Measurements from ENCODE around the gene PPT2. TPM values are rescaled to one million over a fixed set of nuclear protein-coding genes. Genes with fewer than 3 reads are reported as not detected.

Gene PPT2
- total RNA-seq, 4 donors from 2014 or later: 13.1 to 80.0 (median 28.1) TPM

DNA sequence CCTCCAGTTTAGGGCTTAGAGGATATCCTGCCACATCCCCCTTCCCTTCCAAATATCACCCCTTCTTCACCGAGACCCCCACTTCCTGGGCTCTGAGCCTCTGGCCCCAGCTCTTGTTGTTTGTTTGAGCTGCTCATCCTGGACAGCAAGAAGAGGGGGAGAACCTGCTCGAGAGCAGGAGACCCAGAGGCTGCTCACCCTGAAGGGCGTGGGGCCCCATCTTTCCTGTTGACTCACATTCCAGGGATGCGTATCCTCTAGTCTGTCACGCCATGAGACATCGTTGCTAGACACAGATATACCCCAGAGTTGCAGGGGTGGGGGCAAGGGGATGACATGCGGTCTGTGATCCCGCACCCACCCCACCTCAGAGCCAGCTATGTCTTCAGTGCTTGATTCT lies 39.1 kb upstream of the PPT2 start:
- H3K4me3 ChIP-seq: no peak overlapping the region
- in situ Hi-C loops (cut with MboI; ENCODE audit: low pct_ligation_motif_present in 1 of 4, low pct_unique_long_range_greater_than_20kb in 1 of 4, low sequenced_read_pairs in 3 of 4): no loop called here
- peak overlapping the region; percentile 50 to 78 (median 62) for H3K27ac ChIP-seq
- WGBS, 2 donors (ENCODE audit: low coverage in 1 of 2): 55 to 87% methylated on average over 2 to 7 of the region's 8 CpGs
- DNase-seq: no peak
- H3K9me3 ChIP-seq: no peaks in the 10 kb centered on the region
- TF ChIP-seq POLR2AphosphoS5 (IDR thresholded peaks at IDR 0.05) (no peak), POLR2A (IDR thresholded peaks at IDR 0.05) (no peak), EP300 (IDR thresholded peaks at IDR 0.05; ENCODE audit: low read depth) (no peak)
- TF ChIP-seq, protein P1, sequence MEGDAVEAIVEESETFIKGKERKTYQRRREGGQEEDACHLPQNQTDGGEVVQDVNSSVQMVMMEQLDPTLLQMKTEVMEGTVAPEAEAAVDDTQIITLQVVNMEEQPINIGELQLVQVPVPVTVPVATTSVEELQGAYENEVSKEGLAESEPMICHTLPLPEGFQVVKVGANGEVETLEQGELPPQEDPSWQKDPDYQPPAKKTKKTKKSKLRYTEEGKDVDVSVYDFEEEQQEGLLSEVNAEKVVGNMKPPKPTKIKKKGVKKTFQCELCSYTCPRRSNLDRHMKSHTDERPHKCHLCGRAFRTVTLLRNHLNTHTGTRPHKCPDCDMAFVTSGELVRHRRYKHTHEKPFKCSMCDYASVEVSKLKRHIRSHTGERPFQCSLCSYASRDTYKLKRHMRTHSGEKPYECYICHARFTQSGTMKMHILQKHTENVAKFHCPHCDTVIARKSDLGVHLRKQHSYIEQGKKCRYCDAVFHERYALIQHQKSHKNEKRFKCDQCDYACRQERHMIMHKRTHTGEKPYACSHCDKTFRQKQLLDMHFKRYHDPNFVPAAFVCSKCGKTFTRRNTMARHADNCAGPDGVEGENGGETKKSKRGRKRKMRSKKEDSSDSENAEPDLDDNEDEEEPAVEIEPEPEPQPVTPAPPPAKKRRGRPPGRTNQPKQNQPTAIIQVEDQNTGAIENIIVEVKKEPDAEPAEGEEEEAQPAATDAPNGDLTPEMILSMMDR (IDR thresholded peaks at IDR 0.05): no peak
- peaks cover 0 to 27% (median 9%) of the 10 kb centered on the region in 4 donors for H3K36me3 ChIP-seq
- peaks cover 12 to 49% (median 22%) of the 10 kb centered on the region in 4 donors for H3K4me1 ChIP-seq
- intact Hi-C loops (cut with DNase I; ENCODE audit: low total_unique reads): no loop called here
- no peaks in the 10 kb centered on the region for H3K27me3 ChIP-seq

DNA sequence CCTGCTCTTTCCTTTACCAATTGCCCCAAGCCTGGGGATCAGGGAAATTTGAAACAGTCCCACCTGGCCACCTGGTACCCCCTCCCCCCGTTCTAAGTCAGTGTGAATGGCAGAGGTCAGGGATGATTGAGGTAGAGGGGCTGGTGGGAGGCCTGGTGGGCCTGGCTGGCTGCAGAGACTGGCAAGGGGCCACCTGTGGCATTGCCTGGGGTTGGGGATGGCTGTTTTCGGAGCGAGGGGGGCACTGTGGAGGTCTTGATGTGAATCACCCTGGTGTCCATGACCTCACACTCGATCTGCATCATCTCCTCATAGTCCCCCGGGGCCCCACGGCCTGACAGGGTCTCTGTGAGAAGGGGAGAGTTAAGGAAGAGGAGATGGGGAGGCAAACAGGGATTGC lies 38.3 kb upstream of the PPT2 start:
- H3K27me3 ChIP-seq: no peaks in the 10 kb centered on the region
- TF ChIP-seq POLR2A (IDR thresholded peaks at IDR 0.05) (no peak), EP300 (IDR thresholded peaks at IDR 0.05; ENCODE audit: low read depth) (no peak), POLR2AphosphoS5 (IDR thresholded peaks at IDR 0.05) (no peak)
- TF ChIP-seq, protein P1 (IDR thresholded peaks at IDR 0.05): no peak
- no peak overlapping the region for H3K4me3 ChIP-seq
- DNase-seq: no peak
- H3K36me3 ChIP-seq: peaks cover 0 to 35% (median 11%) of the 10 kb centered on the region in 4 donors
- intact Hi-C loops (cut with DNase I; ENCODE audit: low total_unique reads): no loop called here
- peak overlapping the region in 1 of 4 donors; percentile 65 for H3K27ac ChIP-seq
- no peaks in the 10 kb centered on the region for H3K9me3 ChIP-seq
- in situ Hi-C loops (cut with MboI; ENCODE audit: low pct_ligation_motif_present in 1 of 4, low pct_unique_long_range_greater_than_20kb in 1 of 4, low sequenced_read_pairs in 3 of 4): no loop called here
- peaks cover 12 to 52% (median 22%) of the 10 kb centered on the region in 4 donors for H3K4me1 ChIP-seq
- WGBS, 2 donors (ENCODE audit: low coverage in 1 of 2): 89% methylated on average over 6 of the region's 6 CpGs; no CpG with 5 or more reads in 1 of the 2 donors

DNA sequence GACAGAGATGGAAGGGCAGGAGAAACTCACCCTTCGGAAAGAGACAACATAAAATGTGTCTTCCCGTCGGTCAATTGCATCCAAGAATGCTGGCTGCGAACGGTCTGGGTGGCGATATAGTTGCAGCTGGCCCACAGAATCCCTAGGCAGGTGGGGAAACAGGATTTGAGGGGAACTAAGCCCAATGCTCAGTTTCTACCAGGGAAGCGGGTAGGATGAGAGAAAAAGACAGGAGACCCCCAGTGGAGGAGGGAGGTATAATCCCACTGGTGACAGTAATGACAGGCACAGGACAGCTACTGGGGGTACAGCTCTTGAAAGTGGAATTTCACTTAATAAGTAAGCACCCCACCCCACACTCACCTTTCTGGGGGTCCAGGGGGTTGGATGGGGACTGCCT lies 37.3 kb upstream of the PPT2 start:
- peaks cover 12 to 47% (median 22%) of the 10 kb centered on the region in 4 donors for H3K4me1 ChIP-seq
- intact Hi-C loops (cut with DNase I; ENCODE audit: low total_unique reads) (no loop called here), in situ Hi-C loops (cut with MboI; ENCODE audit: low pct_ligation_motif_present in 1 of 4, low pct_unique_long_range_greater_than_20kb in 1 of 4, low sequenced_read_pairs in 3 of 4) (no loop called here)
- no peak for DNase-seq
- no peak for TF ChIP-seq POLR2A (IDR thresholded peaks at IDR 0.05)
- TF ChIP-seq, protein P1 (IDR thresholded peaks at IDR 0.05): peak in 3 of 5 experiments; percentile 13 to 23 (median 18)
- H3K27ac ChIP-seq: no peak overlapping the region
- 87% methylated on average over 7 of the region's 7 CpGs; no CpG with 5 or more reads in 1 of the 2 donors for WGBS, 2 donors (ENCODE audit: low coverage in 1 of 2)
- peaks cover 0 to 46% (median 15%) of the 10 kb centered on the region in 4 donors for H3K36me3 ChIP-seq
- no peak overlapping the region for H3K4me3 ChIP-seq
- no peaks in the 10 kb centered on the region for H3K9me3 ChIP-seq
- H3K27me3 ChIP-seq: no peaks in the 10 kb centered on the region

DNA sequence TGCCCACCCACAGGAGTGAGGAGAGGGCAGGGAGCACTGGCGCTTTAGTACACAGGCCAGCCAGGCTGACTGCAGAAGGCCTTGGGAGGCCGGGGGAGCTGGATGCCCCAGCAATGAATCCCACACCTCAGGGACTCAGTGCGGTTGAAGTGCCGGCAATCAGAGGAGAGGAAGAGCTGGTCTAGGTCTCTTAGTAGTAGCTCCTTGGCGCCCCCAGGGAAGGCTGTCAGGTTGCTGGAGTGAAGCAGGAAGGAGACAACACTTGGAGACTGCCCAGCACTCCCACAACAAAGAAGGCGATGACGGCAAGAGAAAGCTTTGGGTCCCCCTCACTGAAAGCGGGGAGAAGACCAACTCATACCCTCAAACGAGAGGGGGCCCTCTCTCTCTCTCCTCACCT lies 36.5 kb upstream of the PPT2 start:
- Histone ChIP-seq H3K27me3 (no peaks in the 10 kb centered on the region), H3K27ac (no peak overlapping the region), H3K4me1 (peaks cover 12 to 40% (median 19%) of the 10 kb centered on the region in 4 donors), H3K4me3 (no peak overlapping the region), H3K9me3 (no peaks in the 10 kb centered on the region), H3K36me3 (peaks cover 0 to 50% (median 17%) of the 10 kb centered on the region in 4 donors)
- DNase-seq: no peak
- in situ Hi-C loops (cut with MboI; ENCODE audit: low pct_ligation_motif_present in 1 of 4, low pct_unique_long_range_greater_than_20kb in 1 of 4, low sequenced_read_pairs in 3 of 4) (no loop called here), intact Hi-C loops (cut with DNase I; ENCODE audit: low total_unique reads) (no loop called here)
- WGBS, 2 donors (ENCODE audit: low coverage in 1 of 2): 92% methylated on average over 9 of the region's 9 CpGs; no CpG with 5 or more reads in 1 of the 2 donors
- no peak for TF ChIP-seq POLR2AphosphoS5 (IDR thresholded peaks at IDR 0.05)
- TF ChIP-seq, protein P1 (IDR thresholded peaks at IDR 0.05): no peak
- TF ChIP-seq EP300 (IDR thresholded peaks at IDR 0.05; ENCODE audit: low read depth): no peak
- no peak for TF ChIP-seq POLR2A (IDR thresholded peaks at IDR 0.05)
